ENCODE measurements around the gene CFHR5. TPM values are rescaled to one million over a fixed set of nuclear protein-coding genes. Genes with fewer than 3 reads are reported as not detected.
A peak's percentile ranks its signal among the peaks of the same experiment; 100 is the strongest.

Gene CFHR5
- total and polyA plus RNA-seq, 4 donors: 3.4 to 110 (median 49.1) TPM

GRCh38 chr1:197013234-197013633 lies 35.9 kb downstream of the CFHR5 start (continued):
- TF ChIP-seq, protein P1, sequence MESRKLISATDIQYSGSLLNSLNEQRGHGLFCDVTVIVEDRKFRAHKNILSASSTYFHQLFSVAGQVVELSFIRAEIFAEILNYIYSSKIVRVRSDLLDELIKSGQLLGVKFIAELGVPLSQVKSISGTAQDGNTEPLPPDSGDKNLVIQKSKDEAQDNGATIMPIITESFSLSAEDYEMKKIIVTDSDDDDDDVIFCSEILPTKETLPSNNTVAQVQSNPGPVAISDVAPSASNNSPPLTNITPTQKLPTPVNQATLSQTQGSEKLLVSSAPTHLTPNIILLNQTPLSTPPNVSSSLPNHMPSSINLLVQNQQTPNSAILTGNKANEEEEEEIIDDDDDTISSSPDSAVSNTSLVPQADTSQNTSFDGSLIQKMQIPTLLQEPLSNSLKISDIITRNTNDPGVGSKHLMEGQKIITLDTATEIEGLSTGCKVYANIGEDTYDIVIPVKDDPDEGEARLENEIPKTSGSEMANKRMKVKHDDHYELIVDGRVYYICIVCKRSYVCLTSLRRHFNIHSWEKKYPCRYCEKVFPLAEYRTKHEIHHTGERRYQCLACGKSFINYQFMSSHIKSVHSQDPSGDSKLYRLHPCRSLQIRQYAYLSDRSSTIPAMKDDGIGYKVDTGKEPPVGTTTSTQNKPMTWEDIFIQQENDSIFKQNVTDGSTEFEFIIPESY (IDR thresholded peaks at IDR 0.05): no peak
- TF ChIP-seq NR2F2 (IDR thresholded peaks at IDR 0.05): no peak
- TF ChIP-seq, protein P2, sequence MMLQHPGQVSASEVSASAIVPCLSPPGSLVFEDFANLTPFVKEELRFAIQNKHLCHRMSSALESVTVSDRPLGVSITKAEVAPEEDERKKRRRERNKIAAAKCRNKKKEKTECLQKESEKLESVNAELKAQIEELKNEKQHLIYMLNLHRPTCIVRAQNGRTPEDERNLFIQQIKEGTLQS (IDR thresholded peaks at IDR 0.05): no peak
- TF ChIP-seq JUND (IDR thresholded peaks at IDR 0.05): no peak
- TF ChIP-seq SP1 (IDR thresholded peaks at IDR 0.05): no peak
- no peak for TF ChIP-seq RAD21 (IDR thresholded peaks at IDR 0.05)
- no peak for TF ChIP-seq FOXA1 (IDR thresholded peaks at IDR 0.05)
- TF ChIP-seq, protein P3, sequence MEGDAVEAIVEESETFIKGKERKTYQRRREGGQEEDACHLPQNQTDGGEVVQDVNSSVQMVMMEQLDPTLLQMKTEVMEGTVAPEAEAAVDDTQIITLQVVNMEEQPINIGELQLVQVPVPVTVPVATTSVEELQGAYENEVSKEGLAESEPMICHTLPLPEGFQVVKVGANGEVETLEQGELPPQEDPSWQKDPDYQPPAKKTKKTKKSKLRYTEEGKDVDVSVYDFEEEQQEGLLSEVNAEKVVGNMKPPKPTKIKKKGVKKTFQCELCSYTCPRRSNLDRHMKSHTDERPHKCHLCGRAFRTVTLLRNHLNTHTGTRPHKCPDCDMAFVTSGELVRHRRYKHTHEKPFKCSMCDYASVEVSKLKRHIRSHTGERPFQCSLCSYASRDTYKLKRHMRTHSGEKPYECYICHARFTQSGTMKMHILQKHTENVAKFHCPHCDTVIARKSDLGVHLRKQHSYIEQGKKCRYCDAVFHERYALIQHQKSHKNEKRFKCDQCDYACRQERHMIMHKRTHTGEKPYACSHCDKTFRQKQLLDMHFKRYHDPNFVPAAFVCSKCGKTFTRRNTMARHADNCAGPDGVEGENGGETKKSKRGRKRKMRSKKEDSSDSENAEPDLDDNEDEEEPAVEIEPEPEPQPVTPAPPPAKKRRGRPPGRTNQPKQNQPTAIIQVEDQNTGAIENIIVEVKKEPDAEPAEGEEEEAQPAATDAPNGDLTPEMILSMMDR (IDR thresholded peaks at IDR 0.05; ENCODE audit: low read depth, low read length, missing input control): no peak
- no peak for TF ChIP-seq EGR1 (IDR thresholded peaks at IDR 0.05; ENCODE audit: low read depth in 2 of 2)

DNA sequence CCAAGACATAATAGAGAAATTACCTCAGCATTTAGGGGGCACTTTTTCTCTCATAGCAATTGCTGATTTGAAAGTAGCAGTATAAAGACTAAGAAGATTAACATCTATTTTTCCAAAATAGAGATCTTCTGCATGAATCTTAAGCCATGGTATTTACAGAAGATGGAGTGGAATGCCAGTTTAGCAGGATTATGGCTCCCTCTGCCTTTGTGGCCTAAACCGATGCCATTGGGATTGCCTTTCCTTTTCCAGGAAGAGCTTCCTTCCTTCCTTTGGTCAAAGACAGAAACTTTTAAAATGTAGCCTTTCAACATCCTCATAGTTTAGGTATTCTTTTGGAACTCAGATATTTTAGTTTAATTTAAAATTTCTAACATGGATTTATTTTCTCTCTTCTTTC lies 39.4 kb downstream of the CFHR5 start:
- TF ChIP-seq RAD21 (IDR thresholded peaks at IDR 0.05): peak; percentile 23 to 43
- no peak for TF ChIP-seq NR2F2 (IDR thresholded peaks at IDR 0.05)
- 91% methylated on average over 1 of the region's 1 CpG for WGBS
- no peak overlapping the region for H3K27ac ChIP-seq (ENCODE audit: low read depth in 1 of 2, low read length in 2 of 2)

DNA sequence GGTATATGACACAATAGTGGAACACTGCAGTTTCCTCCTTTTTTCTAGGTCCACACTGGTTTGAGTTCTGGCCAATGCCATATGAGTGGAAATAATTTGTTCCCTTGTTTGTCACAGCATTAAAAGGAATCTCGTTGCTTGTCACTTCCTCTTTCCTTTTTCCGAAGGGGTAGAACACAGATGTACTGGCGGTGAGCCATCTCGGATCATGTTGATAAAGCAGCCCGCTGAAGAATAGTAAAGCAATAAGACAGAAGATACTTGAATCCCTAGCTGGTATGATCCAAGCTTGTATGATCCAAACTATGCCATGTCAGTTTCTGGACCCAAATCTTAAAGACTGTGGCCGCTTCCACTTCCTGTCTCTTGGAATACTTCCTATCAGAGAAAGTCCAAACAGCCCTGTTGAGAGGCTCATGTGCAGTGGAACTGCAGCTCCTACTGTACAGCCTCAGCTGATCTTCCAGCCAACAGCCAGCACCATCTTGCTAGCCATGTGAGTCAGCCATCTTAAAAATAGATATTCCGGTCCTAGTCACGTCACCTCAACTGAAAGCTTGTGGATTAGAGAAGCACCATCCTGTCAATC lies 40.3 kb downstream of the CFHR5 start:
- no peak for TF ChIP-seq JUND (IDR thresholded peaks at IDR 0.05)
- no peak for TF ChIP-seq MAX (IDR thresholded peaks at IDR 0.05)
- no peak for TF ChIP-seq GABPA (IDR thresholded peaks at IDR 0.05 in 1 of 2, conservative IDR thresholded peaks at IDR 0.05 in 1 of 2)
- no peak for TF ChIP-seq RAD21 (IDR thresholded peaks at IDR 0.05)
- no peak for TF ChIP-seq FOXA1 (IDR thresholded peaks at IDR 0.05)
- TF ChIP-seq YY1 (IDR thresholded peaks at IDR 0.05): no peak
- TF ChIP-seq TAF1 (conservative IDR thresholded peaks at IDR 0.05): no peak
- no peak for TF ChIP-seq HNF4G (IDR thresholded peaks at IDR 0.05)
- TF ChIP-seq, protein P4, sequence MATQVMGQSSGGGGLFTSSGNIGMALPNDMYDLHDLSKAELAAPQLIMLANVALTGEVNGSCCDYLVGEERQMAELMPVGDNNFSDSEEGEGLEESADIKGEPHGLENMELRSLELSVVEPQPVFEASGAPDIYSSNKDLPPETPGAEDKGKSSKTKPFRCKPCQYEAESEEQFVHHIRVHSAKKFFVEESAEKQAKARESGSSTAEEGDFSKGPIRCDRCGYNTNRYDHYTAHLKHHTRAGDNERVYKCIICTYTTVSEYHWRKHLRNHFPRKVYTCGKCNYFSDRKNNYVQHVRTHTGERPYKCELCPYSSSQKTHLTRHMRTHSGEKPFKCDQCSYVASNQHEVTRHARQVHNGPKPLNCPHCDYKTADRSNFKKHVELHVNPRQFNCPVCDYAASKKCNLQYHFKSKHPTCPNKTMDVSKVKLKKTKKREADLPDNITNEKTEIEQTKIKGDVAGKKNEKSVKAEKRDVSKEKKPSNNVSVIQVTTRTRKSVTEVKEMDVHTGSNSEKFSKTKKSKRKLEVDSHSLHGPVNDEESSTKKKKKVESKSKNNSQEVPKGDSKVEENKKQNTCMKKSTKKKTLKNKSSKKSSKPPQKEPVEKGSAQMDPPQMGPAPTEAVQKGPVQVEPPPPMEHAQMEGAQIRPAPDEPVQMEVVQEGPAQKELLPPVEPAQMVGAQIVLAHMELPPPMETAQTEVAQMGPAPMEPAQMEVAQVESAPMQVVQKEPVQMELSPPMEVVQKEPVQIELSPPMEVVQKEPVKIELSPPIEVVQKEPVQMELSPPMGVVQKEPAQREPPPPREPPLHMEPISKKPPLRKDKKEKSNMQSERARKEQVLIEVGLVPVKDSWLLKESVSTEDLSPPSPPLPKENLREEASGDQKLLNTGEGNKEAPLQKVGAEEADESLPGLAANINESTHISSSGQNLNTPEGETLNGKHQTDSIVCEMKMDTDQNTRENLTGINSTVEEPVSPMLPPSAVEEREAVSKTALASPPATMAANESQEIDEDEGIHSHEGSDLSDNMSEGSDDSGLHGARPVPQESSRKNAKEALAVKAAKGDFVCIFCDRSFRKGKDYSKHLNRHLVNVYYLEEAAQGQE (IDR thresholded peaks at IDR 0.05): no peak
- no peak for TF ChIP-seq FOXA2 (IDR thresholded peaks at IDR 0.05)
- TF ChIP-seq, protein P2 (IDR thresholded peaks at IDR 0.05): no peak
- TF ChIP-seq, protein P3 (IDR thresholded peaks at IDR 0.05; ENCODE audit: low read depth, low read length, missing input control): no peak
- TF ChIP-seq NR2F2 (IDR thresholded peaks at IDR 0.05): no peak

More for the DNA sequence above, 39.4 kb downstream of the CFHR5 start:
- no peak overlapping the region for H3K9ac ChIP-seq (ENCODE audit: low read depth in 1 of 2, low read length in 2 of 2)
- H3K4me3 ChIP-seq (ENCODE audit: low read depth in 1 of 3, low read length in 3 of 3): no peak overlapping the region
- no peaks in the 10 kb centered on the region for H3K9me3 ChIP-seq (ENCODE audit: control insufficient read depth in 4 of 4, low read length in 3 of 4)
- H3K27me3 ChIP-seq (ENCODE audit: control insufficient read depth in 4 of 4, insufficient read depth in 4 of 4, low read length in 3 of 4): no peaks in the 10 kb centered on the region
- H3K36me3 ChIP-seq (ENCODE audit: control insufficient read depth in 4 of 4, insufficient read depth in 3 of 4, low read depth in 1 of 4, low read length in 3 of 4): peaks cover 0 to under 1% (median 0%) of the 10 kb centered on the region in 4 donors
- H3K4me1 ChIP-seq (ENCODE audit: control insufficient read depth in 4 of 4, insufficient read depth in 4 of 4, low read length in 3 of 4): no peaks in the 10 kb centered on the region
- no peak for DNase-seq (ENCODE audit: low spot score)

More for the DNA sequence above, 40.3 kb downstream of the CFHR5 start:
- WGBS: 86% methylated on average over 8 of the region's 8 CpGs
- no peak overlapping the region for H3K9ac ChIP-seq (ENCODE audit: low read depth in 1 of 2, low read length in 2 of 2)
- H3K27ac ChIP-seq (ENCODE audit: low read depth in 1 of 2, low read length in 2 of 2): no peak overlapping the region
- H3K9me3 ChIP-seq (ENCODE audit: control insufficient read depth in 4 of 4, low read length in 3 of 4): no peaks in the 10 kb centered on the region
- DNase-seq (ENCODE audit: low spot score): no peak
- H3K27me3 ChIP-seq (ENCODE audit: control insufficient read depth in 4 of 4, insufficient read depth in 4 of 4, low read length in 3 of 4): no peaks in the 10 kb centered on the region
- no peak overlapping the region for H3K4me3 ChIP-seq (ENCODE audit: low read depth in 1 of 3, low read length in 3 of 3)
- H3K4me1 ChIP-seq (ENCODE audit: control insufficient read depth in 4 of 4, insufficient read depth in 4 of 4, low read length in 3 of 4): no peaks in the 10 kb centered on the region
- H3K36me3 ChIP-seq (ENCODE audit: control insufficient read depth in 4 of 4, insufficient read depth in 3 of 4, low read depth in 1 of 4, low read length in 3 of 4): no peaks in the 10 kb centered on the region
